ENCODE data around the gene DPYD.

- TF ChIP-seq CTCF (conservative IDR thresholded peaks at IDR 0.05 in 1 of 2, IDR thresholded peaks at IDR 0.05 in 1 of 2; ENCODE audit: extremely low read depth in 1 of 2, insufficient read depth in 1 of 2, low read depth in 1 of 2, low read length in 2 of 2) (no peak), EZH2 (IDR thresholded peaks at IDR 0.05; ENCODE audit: borderline replicate concordance, low read length) (no peak)
Observed at GRCh38 chr1:97901017-97901658, 19.7 kb downstream of the DPYD start.

Data from mammary epithelial cell (primary cell).